Activated CD8-positive, alpha-beta memory T cell treated with anti-CD3 and anti-CD28 coated beads for 36 hours (primary cell): ENCODE measurements around the gene MET. TPM values are rescaled to one million over a fixed set of nuclear protein-coding genes. Genes with fewer than 3 reads are reported as not detected.
"Not testable (repeated sequence)": the region's sequence is repeated elsewhere in the genome, so short reads cannot be mapped to it uniquely, and the experiment has no call there.

Experiments
- CTCF ChIA-PET: fragments of 350-600 bp; sonication (Branson Sonifier 250); formaldehyde crosslinking; loops from one replicate; lab custom pipeline; 2021; ENCODE audit warnings: antibody characterized with exemption; lab: Charles Lee
- POLR2A ChIA-PET: fragments of 350-600 bp; sonication (Branson Sonifier 250); formaldehyde crosslinking; loops from one replicate; lab custom pipeline; 2021; ENCODE audit warnings: antibody characterized with exemption; lab: Charles Lee
- total RNA-seq, 2 experiments: library from RNA; stranded (reverse); gene quantifications; one replicate each; pipeline ENCODE4 v1.2.3, GENCODE V29; 2021

The MET gene
- total RNA-seq = 1 to 10 TPM; 2.4 to 2.8 TPM

- ChIA-PET POLR2A (no interaction called here), CTCF (interaction anchor here (1.1 to 1.8 kb wide), 3 partner anchors 107 to 134 kb away, joined by 3 to 6 read pairs (median 4); no protein-coding TSS in a partner anchor)
These were observed at the start of gene MET for GRCh38 chr7:116671681-116672595. Gene MET, plus strand, starts transcription at chr7:116672196. Its CDS starts 26,889 bp downstream, at chr7:116699085.

DNA sequence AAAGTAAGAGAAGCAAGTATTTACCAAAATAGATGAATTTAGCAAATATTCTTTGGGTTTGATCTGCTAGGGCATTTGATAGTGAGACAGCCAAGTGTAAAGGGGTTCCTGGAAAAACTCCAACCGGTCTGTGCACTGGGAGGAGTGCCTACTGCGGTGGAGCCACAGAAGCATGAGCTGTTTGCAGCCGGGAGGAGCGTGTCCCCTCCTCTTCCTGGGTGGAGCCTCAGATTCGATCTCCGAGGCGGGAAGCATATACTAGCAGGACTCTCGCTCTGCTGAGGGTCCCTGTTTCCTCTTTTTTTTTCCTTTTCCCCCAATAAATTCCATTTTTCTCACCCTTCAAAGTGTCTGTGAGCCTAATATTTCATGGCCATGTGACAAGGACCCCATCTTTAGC lies 45.1 kb upstream of the MET start:
- ChIA-PET CTCF (no interaction called here), POLR2A (no interaction called here)

GRCh38 chr7:116629051-116629463 lies 42.9 kb upstream of the MET start:
- ChIA-PET CTCF (no interaction called here), POLR2A (no interaction called here)

DNA sequence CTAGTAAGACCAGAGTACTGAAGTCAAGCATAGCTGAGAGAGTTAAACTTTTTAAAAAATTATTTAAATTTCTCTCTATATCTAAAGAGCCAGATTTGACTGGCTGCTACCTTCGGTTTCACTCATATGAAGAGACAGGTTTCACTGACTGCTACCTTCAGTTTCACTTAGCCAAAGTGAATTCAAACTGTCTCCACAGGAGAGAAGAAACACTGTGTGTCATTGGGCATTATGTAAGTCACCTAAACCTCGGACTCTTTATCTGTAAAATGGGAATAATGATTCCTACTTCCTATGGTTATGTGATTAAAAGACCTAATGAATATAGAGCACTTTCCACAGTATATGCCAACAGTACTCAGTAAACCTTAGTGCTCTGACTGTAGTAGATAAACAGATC lies 41.6 kb upstream of the MET start:
- CTCF ChIA-PET = interaction anchor here (0.6 kb wide), 1 partner anchor 379 kb away, joined by 4 read pairs; no protein-coding TSS in a partner anchor
- POLR2A ChIA-PET = no interaction called here

GRCh38 chr7:116630932-116631671 lies 40.9 kb upstream of the MET start:
- ChIA-PET POLR2A (no interaction called here), CTCF (interaction anchor here (0.6 kb wide), 2 partner anchors 139 to 378 kb away, joined by 3 to 4 read pairs; no protein-coding TSS in a partner anchor)

- ChIA-PET CTCF (interaction anchor here (0.6 kb wide), 1 partner anchor 139 kb away, joined by 3 read pairs; no protein-coding TSS in a partner anchor), POLR2A (no interaction called here)
These were observed 40.3 kb upstream of the MET start for GRCh38 chr7:116631676-116632075.

DNA sequence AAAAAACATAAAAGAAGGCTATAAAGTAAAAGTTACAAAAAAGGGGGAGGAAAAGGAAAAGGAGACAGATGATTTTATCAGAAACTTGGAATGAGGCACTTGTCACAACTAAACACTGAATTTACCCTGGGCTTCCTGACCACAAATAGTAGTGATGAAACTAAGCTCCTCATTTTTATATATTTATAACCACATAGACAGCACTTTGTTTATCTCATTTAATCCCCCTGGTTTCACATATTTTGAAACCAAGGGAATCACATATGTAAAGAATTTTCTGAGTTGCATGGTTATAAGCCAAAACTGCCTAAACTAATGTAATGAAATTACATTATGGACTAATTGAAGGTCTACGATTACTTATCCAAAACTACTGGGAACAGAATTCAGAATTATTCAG lies 39.6 kb upstream of the MET start:
- CTCF ChIA-PET = no interaction called here

DNA sequence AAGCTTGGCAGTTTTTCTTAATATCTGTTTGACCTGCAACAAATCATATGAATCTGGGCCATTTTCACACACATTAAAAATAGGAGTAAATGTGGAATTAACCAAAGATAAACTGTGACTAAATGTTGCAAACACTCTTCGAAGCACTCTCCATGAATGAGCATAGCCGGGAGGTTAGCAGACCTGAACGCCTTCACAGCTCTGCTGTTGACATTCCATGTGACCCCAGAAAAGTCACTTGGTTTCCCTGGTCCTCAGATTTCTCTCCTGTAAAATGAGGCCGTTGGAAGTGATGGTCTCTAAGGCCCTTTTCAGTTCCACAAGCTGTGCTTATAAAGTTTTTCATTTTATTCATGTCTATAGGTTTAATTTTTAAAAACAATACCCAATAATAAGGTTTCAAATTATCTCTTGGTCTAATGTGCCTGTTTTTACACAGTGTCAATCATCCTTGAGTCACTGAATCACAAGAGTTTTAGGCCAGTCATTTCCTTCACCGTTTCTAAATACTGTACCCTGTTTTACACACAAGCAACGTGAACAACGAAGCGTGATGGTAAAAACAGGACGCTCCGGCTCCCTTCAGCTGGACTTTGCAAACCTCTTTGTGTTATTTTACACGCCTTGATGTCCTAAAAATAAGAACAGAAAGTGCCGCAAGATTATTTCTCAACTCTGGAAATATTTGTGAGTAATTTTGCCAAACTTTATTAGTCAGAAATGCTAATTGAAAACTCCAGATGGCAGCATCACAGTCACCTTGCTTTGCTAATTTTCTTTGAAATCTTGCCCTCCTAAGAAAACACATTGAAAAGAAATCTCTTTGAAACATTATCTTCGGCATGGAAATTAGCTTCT lies 38.6 kb upstream of the MET start:
- POLR2A ChIA-PET = no interaction called here
- CTCF ChIA-PET = no interaction called here

More for the DNA sequence above, 39.6 kb upstream of the MET start:
- POLR2A ChIA-PET = no interaction called here

GRCh38 chr7:116636997-116637396 lies 35.0 kb upstream of the MET start:
- CTCF ChIA-PET = no interaction called here
- POLR2A ChIA-PET = no interaction called here

- CTCF ChIA-PET, POLR2A ChIA-PET: not testable (repeated sequence)
These were observed 33.4 kb upstream of the MET start for GRCh38 chr7:116638592-116638991.

- POLR2A ChIA-PET = no interaction called here
- CTCF ChIA-PET = no interaction called here
These were observed 30.3 kb upstream of the MET start for GRCh38 chr7:116641551-116642153.

DNA sequence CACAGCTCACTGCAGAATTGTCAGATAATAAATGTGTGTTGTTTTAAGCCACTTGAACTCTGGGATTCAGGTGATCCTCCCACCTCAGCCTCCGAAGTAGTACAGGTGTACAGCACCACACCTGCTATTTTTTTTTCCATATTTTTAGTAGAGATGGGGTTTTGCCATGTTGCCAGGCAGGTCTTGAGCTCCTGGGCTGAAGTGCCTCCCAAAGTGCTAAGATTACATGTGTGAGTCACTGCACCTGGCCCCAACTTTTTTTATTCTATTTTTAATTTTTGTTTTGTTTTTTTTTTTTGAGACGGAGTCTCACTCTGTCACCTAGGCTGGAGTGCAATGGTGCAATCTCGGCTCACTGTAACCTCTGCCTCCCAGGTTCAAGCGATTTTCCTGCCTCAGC lies 28.8 kb upstream of the MET start:
- POLR2A ChIA-PET, CTCF ChIA-PET: not testable (repeated sequence)

DNA sequence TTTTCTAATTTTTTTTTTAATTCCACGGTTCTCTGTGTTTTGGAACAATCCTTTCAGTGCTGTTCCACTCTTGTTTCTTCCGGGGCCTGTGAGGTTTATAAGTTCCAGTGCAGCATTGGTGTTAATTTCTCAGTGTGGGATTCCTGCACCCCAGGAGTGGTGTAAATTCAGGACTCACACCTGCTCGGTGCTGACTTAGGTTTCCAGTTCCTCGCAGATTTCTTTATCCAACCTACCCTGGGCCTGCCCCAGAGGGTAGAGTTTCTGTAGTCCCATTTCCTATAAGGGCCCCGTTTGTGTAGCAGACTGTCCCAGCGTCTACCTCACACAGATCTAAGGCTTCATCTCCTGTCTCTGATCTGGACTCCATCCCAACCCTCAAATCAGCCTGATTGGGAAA lies 27.4 kb upstream of the MET start:
- ChIA-PET POLR2A (no interaction called here), CTCF (no interaction called here)

GRCh38 chr7:116647290-116647689 lies 24.7 kb upstream of the MET start:
- ChIA-PET POLR2A (no interaction called here), CTCF (no interaction called here)

DNA sequence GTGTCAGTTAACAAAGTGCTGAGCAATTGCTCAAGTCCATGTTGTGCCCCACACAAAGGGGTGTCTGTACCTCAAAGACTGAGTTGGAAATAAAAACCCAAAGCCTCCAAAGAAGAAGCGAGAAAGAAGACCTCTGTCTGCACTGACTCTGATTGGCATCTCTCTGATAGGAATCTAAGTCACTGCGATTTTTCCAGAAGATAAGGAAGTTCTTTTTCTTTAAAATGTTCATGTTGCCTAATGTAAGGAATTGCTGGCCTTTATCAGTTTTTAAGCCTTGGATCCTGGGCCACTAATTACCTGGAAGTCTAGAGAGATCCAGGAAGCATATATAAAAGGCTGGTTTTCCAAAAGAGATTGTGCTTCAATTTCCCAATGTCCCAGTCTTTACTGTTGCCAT lies 24.1 kb upstream of the MET start:
- ChIA-PET POLR2A (no interaction called here), CTCF (no interaction called here)

DNA sequence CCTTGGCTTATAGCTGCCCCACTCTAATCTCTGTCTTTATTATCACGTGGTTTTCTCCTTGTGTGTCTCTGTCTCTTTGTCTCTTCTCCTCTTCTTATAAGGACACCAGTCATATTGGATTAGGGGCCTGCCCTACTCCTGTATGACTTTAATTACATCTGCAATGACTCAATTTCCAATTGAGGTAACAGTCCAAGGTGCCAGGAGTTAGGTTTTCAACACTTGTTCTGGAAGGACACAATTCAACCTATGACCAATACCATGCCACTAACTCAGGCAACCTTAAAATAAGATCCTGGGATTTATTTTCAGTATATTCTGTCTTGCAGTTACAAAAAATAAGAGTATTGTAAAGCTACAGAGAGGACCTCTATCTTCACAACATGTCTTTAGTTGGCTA lies 21.6 kb upstream of the MET start:
- CTCF ChIA-PET = no interaction called here
- POLR2A ChIA-PET = no interaction called here

- ChIA-PET CTCF (no interaction called here), POLR2A (no interaction called here)
These were observed 19.2 kb upstream of the MET start for GRCh38 chr7:116652793-116653192.

DNA sequence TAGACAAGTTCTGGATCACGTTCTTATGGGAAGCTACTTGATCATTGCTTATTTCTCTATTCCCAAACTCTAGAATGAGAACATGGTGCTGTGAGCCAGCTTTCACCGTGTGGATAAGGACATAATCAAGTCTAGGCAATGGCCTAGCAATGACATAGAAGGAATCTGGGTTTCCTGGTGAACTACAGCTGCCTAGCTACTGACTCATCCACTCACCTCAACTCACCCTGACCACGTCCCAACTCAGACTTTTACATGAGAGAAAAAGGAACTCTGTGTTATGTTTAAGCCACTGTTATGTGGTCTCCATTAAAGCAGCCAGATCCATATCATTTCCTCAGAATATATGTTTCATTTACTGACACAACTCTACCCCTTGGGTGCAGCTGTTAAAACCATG lies 18.8 kb upstream of the MET start:
- ChIA-PET POLR2A (no interaction called here), CTCF (no interaction called here)

GRCh38 chr7:116653646-116654045 lies 18.4 kb upstream of the MET start:
- POLR2A ChIA-PET = no interaction called here
- CTCF ChIA-PET = no interaction called here
